ENCODE results near the gene ATF7.

DNA sequence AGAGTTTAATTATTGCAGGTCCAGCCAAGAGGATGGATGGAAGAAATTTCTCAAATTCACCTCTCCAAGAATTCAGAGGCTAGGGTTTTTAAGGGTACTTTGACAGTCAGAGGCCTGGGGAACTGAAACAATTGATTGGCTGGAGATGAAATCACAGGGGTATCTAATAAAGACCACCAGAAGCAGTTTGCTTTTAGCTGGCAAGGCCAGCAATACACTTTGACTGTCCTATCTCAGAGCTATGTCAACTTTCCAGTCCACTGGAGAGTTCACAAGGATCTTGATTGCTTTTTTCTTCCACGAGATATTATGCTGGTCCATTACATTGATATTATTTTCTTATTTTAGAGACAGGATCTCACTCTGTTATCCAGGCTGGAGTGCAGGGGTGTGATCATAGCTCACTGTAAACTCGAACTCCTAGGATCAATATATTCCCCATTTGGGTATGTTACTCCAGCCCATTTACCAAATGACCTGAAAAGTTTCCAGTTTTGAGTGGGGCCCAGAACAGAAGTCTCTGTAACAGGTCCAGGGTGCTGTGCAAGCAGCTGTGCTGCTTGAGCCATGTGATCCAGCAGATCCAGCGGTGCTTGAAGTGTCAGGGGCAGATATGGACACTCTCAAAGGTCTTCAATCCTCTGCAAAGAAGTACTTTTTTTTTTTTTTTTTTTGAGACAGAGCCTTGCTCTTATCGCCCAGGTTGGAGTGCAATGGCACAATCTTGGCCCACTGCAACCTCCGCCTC lies 17.2 kb upstream of the ATF7 start:
- TF ChIP-seq POLR2A (IDR thresholded peaks at IDR 0.05) = no peak
- TF ChIP-seq, protein P1, sequence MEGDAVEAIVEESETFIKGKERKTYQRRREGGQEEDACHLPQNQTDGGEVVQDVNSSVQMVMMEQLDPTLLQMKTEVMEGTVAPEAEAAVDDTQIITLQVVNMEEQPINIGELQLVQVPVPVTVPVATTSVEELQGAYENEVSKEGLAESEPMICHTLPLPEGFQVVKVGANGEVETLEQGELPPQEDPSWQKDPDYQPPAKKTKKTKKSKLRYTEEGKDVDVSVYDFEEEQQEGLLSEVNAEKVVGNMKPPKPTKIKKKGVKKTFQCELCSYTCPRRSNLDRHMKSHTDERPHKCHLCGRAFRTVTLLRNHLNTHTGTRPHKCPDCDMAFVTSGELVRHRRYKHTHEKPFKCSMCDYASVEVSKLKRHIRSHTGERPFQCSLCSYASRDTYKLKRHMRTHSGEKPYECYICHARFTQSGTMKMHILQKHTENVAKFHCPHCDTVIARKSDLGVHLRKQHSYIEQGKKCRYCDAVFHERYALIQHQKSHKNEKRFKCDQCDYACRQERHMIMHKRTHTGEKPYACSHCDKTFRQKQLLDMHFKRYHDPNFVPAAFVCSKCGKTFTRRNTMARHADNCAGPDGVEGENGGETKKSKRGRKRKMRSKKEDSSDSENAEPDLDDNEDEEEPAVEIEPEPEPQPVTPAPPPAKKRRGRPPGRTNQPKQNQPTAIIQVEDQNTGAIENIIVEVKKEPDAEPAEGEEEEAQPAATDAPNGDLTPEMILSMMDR (IDR thresholded peaks at IDR 0.05) = no peak
